Testis (tissue), 3 donors: Measurements from ENCODE around the gene RHOT1. TPM values are rescaled to one million over a fixed set of nuclear protein-coding genes. Genes with fewer than 3 reads are reported as not detected.

ENCODE experiments used
- polyA plus RNA-seq: library from polyadenylated mRNA; stranded (reverse); fragments of 350-450 nt; fragmentation: Illumina TruSeq; extraction: RNeasy Lipid Tissue Mini Kit (QIAGEN cat#74804); gene quantifications from one replicate; pipeline ENCODE4 v1.2.3, GENCODE V29; 2014; ENCODE audit warnings: low read depth, low replicate concordance; ENCODE audit not compliant: insufficient read depth
- small RNA-seq, 2 donors: library from RNA; depleted of rRNA; stranded (forward); fragments of <200 nt; gene quantifications; one replicate each; pipeline ENCODE3, GENCODE V24; 2016
- total RNA-seq, 2 donors: library from RNA; depleted of rRNA; stranded (reverse); fragments of >200 nt; gene quantifications; one replicate each; pipeline ENCODE4 v1.2.3, GENCODE V29; 2016

RHOT1 gene
- total and polyA plus RNA-seq, 3 donors from 2014 or later, result 42.6 to 60.6 (median 51.3) TPM

Small RNAs within 50 kb of the gene (small RNA-seq; reads per million reads assigned to genes)
- 0 reads per million in 2 donors for gene UBL5P2

Other genes with a start within 250 kb of the RHOT1 start
- gene UTP6, start 240.8 kb upstream of the RHOT1 start, total RNA-seq, result 10 to 100 TPM; 45.0 to 46.5 TPM
- gene UTP6, start 240.8 kb upstream of the RHOT1 start, polyA plus RNA-seq, result 80.6 TPM
- 10 to 100 TPM; 38.2 to 42.0 TPM for gene SUZ12, start 205.5 kb upstream of the RHOT1 start, total RNA-seq
- gene SUZ12, start 205.5 kb upstream of the RHOT1 start, polyA plus RNA-seq, result 31.1 TPM
- gene LRRC37B, start 135.1 kb upstream of the RHOT1 start, total RNA-seq, result 10 to 100 TPM; 35.6 to 53.4 TPM
- gene LRRC37B, start 135.1 kb upstream of the RHOT1 start, polyA plus RNA-seq, result 37.8 TPM
- 1 to 10 TPM; 4.1 to 4.5 TPM for gene RHBDL3, start 123.3 kb downstream of the RHOT1 start, total RNA-seq
- 3.5 TPM for gene RHBDL3, start 123.3 kb downstream of the RHOT1 start, polyA plus RNA-seq
- 10 to 100 TPM; 27.4 to 30.8 TPM for gene C17orf75, start 199.7 kb downstream of the RHOT1 start, total RNA-seq
- 39.7 TPM for gene C17orf75, start 199.7 kb downstream of the RHOT1 start, polyA plus RNA-seq
- gene ZNF207, start 207.7 kb downstream of the RHOT1 start, total RNA-seq, result 100 to 1,000 TPM; 206 to 240 TPM
- 155 TPM for gene ZNF207, start 207.7 kb downstream of the RHOT1 start, polyA plus RNA-seq